Activated T-cell treated with anti-CD3 and anti-CD28 coated beads for 4 hours (primary cell): ENCODE results near the gene PIK3R5.
"Not testable (repeated sequence)": the region's sequence is repeated elsewhere in the genome, so short reads cannot be mapped to it uniquely, and the experiment has no call there.

Experiments
- DNase-seq: peaks from one replicate; pipeline ENCODE4 v3.0.0-alpha.2; 2020

PIK3R5 gene

GRCh38 chr17:8872705-8873435 lies 92.6 kb downstream of the PIK3R5 start:
- no peak for DNase-seq

- no peak for DNase-seq
Measured at GRCh38 chr17:8872036-8872704, 93.3 kb downstream of the PIK3R5 start.

- no peak for DNase-seq
Measured at GRCh38 chr17:8871081-8871581, 94.4 kb downstream of the PIK3R5 start.

- no peak for DNase-seq
Measured at GRCh38 chr17:8870406-8871040, 95.0 kb downstream of the PIK3R5 start.

- no peak for DNase-seq
Measured at GRCh38 chr17:8869114-8869815, 96.2 kb downstream of the PIK3R5 start.

- no peak for DNase-seq
Measured at GRCh38 chr17:8868529-8868951, 97.0 kb downstream of the PIK3R5 start.

GRCh38 chr17:8868092-8868491 lies 97.4 kb downstream of the PIK3R5 start:
- no peak for DNase-seq

- no peak for DNase-seq
Measured at GRCh38 chr17:8867361-8867981, 98.0 kb downstream of the PIK3R5 start, which contains the start of gene PIK3R6. Gene PIK3R6, minus strand, starts transcription at chr17:8867674. Its CDS starts 17,880 bp downstream, at chr17:8849794.

GRCh38 chr17:8865811-8866210 lies 99.7 kb downstream of the PIK3R5 start:
- no peak for DNase-seq

GRCh38 chr17:8865385-8865784 lies 100.1 kb downstream of the PIK3R5 start:
- DNase-seq = no peak

- DNase-seq = no peak
Measured at GRCh38 chr17:8862213-8863056, 103.1 kb downstream of the PIK3R5 start.

GRCh38 chr17:8861495-8862181 lies 103.9 kb downstream of the PIK3R5 start:
- no peak for DNase-seq

GRCh38 chr17:8859804-8860430 lies 105.6 kb downstream of the PIK3R5 start:
- DNase-seq = no peak

- no peak for DNase-seq
Measured at GRCh38 chr17:8859027-8859803, 106.3 kb downstream of the PIK3R5 start.

GRCh38 chr17:8857919-8858318 lies 107.6 kb downstream of the PIK3R5 start:
- DNase-seq = no peak

GRCh38 chr17:8856869-8857575 lies 108.5 kb downstream of the PIK3R5 start:
- DNase-seq = no peak

GRCh38 chr17:8856205-8856603 lies 109.3 kb downstream of the PIK3R5 start:
- DNase-seq = not testable (repeated sequence)

- DNase-seq = no peak
Measured at GRCh38 chr17:8855477-8856204, 109.9 kb downstream of the PIK3R5 start.
